Stimulated activated naive CD8-positive, alpha-beta T cell treated with anti-CD3 and anti-CD28 coated beads, Interleukin-15, Interleukin-2, amounts not matched to agents 100 U/mL and 50 U/mL, for 24 hours (primary cell): ENCODE measurements around the gene SRGN.

ENCODE experiments used
- ATAC-seq: fragments of 150-1000 bp; cut with Tn5 transposase; one replicate; pipeline ENCODE4 v1.10.0; 2021
- DNase-seq: peaks from one replicate; pipeline ENCODE4 v3.0.0; 2021

Gene SRGN

GRCh38 chr10:69090685-69091084 lies 2.8 kb downstream of the SRGN start:
- no peak for ATAC-seq
- no peak for DNase-seq

DNA sequence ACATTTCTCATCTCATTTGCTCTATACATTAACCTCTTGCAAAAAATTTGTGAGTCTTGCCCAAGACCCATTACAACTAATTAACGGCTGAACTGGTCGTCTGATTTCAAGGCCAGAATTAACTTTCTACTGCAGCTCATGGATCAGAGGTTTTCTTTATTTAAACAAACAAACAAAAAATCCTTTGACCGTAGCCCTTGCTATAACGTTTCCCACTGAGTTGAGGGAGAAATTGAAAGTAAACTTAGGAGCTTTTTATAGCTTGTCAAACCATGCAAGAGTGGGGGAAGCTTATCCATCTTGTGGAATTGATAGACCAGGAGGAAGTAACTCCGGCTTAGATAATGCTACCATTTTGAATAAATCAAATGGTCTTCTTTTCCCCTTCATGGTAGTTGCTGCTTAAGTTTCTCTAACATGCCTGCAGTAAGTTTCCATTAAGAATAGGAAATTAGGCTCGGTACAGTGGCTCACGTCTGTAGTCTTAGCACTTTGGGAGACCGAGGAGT lies 3.3 kb downstream of the SRGN start:
- DNase-seq (no peak), ATAC-seq (no peak)

- DNase-seq (peak; percentile 80), ATAC-seq (peak; percentile 38)
Observed at GRCh38 chr10:69092959-69093850, 5.3 kb downstream of the SRGN start.

- no peak for ATAC-seq
- no peak for DNase-seq
Observed at GRCh38 chr10:69093933-69094332, 6.0 kb downstream of the SRGN start.

DNA sequence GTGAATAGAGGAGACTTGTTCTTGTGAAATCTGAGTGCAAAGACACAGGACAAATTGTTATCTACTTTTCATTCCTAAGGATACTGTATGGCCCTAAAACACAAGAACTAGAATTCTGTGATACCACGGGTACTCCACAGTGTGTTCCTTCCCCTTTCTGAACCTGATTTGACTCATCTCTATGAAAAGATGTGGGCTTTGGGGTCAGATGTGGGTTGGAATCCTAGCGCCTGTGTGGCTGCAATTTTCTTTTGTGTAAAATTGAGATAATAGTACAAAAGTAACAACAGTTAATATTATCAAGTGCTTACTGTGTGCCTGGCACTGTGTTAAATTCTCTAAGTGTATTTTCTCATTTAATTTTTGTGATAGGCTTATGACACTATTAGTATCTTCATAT lies 8.1 kb downstream of the SRGN start:
- ATAC-seq (peak; percentile 51), DNase-seq (no peak)

- no peak for ATAC-seq
Observed at GRCh38 chr10:69097729-69098128, 9.8 kb downstream of the SRGN start.

DNA sequence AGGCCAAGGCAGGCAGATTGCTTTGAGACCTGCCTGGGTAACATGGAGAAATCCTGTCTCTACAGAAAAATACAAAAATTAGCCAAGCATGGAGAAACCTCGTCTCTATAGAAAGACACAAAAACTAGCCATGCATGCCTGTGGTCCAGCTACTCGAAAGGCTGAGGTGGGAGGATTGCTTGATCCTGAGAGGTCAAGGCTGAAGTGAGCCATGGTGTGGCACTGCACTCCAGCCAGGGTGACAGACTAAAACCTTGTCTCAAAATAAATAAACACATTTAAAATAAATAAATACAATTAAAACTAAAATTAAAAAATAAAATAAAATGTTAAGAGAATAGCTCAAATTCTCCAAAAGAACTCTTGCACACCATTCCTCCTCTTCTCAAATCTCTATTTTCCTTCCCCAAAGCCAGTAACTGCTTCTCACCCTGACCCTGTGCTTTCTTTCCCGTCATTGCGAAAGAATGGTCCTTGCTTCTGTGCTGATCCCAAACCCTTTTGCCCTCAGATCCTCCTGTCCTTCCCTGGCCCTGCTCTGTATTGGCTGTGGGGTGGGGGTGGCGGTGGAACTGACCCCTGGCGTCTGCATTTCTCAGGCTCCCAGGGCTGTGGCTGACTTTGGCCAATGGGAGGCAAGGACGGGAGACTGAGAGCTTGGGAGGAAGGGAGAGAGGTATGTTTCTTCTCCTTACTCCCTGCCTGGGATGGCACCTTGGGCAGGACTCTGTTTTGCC lies 12.4 kb downstream of the SRGN start:
- ATAC-seq: no peak
- DNase-seq: no peak

More at GRCh38 chr10:69097729-69098128, 9.8 kb downstream of the SRGN start:
- no peak for DNase-seq

DNA sequence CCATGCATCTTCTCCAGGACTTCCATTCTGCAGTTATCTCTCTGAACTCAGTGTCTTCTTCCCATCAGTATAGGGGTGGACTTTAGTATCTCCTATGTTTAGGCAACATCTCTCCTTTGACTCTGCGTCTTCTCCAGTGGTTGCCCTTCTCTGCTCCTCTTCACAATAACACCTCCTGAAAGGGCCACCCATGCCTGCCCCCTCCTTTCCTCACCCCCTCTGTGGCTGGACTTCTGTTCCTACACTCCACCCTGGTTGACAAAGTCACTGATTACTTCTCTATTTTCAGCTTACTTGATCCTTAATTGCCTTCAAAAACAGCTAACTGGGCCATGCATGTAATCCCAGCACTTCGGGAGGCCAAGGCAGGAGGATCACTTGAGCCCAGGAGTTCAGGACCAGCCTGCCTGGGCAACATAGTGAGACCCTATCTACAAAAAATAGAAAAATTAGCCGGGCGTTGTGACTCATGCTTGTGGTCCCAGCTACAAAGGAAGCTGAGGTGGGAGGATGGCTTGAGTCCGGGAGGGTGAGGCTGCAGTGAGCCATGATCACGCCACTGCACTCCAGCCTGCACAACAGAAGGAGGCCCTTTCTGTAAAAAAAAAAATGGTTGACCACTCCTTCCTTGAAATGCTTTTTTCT lies 13.7 kb downstream of the SRGN start:
- DNase-seq: peak; percentile 50
- ATAC-seq: peak; percentile 50

- no peak for DNase-seq
- ATAC-seq: no peak
Observed at GRCh38 chr10:69102440-69102839, 14.5 kb downstream of the SRGN start.

GRCh38 chr10:69103784-69104183 lies 15.9 kb downstream of the SRGN start:
- ATAC-seq (no peak), DNase-seq (no peak)

- no peak for DNase-seq
Observed at GRCh38 chr10:69104994-69105790, 17.3 kb downstream of the SRGN start.

DNA sequence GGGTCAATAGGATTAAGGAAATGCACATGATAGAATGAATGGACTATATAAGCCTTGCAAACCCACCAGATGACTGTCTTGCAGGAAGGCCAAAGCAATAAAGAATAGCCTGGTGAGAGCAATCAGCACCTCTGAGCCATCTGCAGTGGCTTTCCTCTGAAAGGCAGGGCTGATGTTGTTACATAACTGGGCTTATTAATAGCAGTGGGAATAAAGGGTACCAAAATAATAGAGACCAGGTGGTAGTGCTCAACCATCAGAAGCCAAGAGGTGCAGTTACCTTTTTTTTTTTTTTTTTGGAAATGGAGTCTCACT lies 19.2 kb downstream of the SRGN start:
- ATAC-seq: no peak
- no peak for DNase-seq

More at GRCh38 chr10:69104994-69105790, 17.3 kb downstream of the SRGN start:
- no peak for ATAC-seq

DNA sequence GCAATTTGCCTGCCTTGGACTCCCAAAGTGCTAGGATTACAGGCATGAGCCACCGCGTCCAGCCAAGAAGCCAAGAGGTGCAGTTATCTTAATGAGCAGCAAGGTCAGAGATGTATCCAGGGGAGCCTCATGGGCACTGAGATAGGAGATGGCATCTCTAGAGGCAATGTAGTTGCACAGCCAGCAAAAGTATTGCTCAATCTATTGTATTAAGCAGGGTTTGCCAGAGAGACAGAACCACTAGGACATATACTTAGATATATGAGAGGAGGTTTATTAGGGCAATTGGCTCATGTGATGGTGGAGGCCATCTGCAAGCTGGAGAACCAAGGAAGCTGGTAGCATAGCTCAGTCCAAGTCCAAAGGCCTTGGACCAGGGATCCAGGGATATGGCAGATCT lies 19.8 kb downstream of the SRGN start:
- ATAC-seq (no peak), DNase-seq (no peak)

- ATAC-seq (no peak), DNase-seq (no peak)
Observed at GRCh38 chr10:69119896-69120295, 32.0 kb downstream of the SRGN start.

DNA sequence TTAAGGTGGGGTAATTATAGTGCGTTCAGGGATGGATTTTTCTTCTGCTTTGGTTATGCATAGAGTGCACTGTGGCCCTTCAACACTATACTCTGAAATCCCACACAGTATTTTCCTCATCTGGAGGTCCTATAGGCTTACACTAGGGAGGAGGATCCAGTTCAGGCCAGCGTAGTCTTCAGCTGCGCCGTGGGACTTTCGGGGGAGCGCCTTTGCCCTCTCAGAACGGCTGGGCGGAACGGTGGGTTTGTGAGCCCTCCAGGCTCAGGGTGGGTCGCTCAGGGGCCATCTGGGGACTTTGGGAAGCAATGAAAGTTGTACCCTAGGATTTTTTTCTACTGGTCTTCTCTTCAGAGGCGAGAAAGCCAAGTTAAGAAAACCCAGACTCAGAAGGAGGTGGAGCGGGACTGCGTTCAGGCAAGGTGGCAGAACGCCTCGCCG lies 35.4 kb downstream of the SRGN start:
- DNase-seq: no peak
- ATAC-seq: peak; percentile 44

GRCh38 chr10:69123747-69124562 lies 36.1 kb downstream of the SRGN start, which contains the start of gene VPS26A:
Gene VPS26A (plus strand): TSS chr10:69124178. CDS start chr10:69124278, 100 bp downstream.
- ATAC-seq (peak; percentile 96), DNase-seq (peak; percentile 100)

DNA sequence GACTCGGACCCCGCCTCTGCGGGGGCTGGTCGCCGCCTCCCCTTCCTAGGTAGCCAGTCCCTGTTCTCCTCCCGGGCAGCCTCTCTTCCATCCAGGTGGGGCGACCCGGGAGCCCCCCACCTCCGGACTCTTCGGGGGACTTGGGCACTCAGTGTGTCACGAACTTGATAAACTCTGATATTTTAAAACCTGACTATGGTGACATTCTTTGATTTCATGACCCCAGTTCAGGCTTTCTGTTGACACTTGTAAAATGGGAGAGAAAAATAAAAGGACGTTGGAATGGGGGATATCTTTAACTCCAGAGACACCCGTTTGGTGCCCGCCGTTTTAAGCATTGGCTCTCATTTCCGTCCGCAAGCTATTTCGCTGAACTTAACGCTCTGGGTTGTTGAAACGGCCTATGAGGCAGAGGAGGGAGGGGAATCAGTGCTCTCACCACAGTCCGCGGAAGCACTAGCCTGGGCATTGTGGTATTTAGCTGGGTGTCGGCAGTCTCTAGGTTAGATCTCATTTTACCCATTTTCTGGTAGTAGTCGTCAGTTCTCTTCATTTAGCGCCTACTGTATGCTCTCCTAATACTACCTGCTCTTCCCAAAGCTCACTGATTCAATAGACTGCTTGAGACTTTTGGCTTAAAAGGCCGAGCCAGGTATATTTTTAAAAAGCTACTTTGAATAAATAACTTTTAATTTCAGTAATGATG lies 36.8 kb downstream of the SRGN start:
- peak; percentile 12 for ATAC-seq
- DNase-seq: peak; percentile 53

DNA sequence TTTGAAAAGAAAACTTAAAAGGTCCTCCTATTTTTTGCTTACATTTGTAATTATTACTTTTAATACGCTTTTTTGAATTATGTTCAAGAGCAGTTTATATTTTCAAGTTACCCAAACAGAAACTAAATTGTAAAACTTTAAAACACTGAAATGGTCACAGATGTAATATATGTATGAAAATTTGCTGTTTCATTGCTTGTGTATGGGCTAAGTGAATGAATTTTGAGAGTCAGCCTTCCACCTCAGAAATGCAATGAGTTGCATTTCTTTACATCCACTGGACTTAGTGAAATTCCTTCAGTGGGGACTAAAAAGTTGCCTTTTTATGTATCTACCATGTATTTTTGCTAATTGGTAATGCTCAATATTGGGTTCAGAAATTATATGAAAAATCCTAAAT lies 37.7 kb downstream of the SRGN start:
- DNase-seq (no peak), ATAC-seq (no peak)

DNA sequence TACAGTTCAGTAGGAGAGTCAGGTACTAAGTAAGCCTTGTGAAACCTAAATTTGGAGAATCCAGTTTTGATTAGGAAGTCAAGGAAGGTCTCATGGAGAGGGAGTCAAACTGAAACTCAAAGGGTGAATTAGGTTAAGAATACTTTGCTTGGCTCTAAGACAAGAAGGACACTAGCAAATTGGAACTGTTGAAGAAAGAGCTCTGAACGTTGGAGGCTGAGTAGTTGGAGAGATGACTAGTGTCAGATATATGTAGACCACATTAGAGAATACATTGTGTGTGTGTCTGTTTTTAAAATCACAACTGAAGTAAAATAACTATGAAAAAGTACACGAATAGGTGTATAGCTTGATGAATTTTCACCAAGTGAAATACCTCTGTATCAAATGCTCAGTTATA lies 42.3 kb downstream of the SRGN start:
- ATAC-seq: no peak
- no peak for DNase-seq

- ATAC-seq: no peak
- no peak for DNase-seq
Observed at GRCh38 chr10:69139961-69140360, 52.1 kb downstream of the SRGN start.
